ENCODE results near the gene ABCC5.

GRCh38 chr3:184017672-184018423 lies at the start of gene ABCC5:
- peak in 1 of 3 experiments; percentile 31 for TF ChIP-seq CTCF (IDR thresholded peaks at IDR 0.05)
- no peak for TF ChIP-seq POLR2A (IDR thresholded peaks at IDR 0.05)

Data from vagina (tissue), 2 donors.